GM13976 (cell line): ENCODE data around the gene ASPA.

Experiments
- DNase-seq: peaks from one replicate; pipeline ENCODE4 v3.0.0; 2012; ENCODE audit warnings: low spot score
- in situ Hi-C: fragments of 300-500 bp; cut with MboI; formaldehyde crosslinking; loops from one replicate; pipeline ENCODE4 v1.12.0; 2022; ENCODE audit warnings: low sequenced_read_pairs, mixed read lengths, inconsistent platforms; ENCODE audit not compliant: unreplicated experiment
- TF ChIP-seq, protein P1 (sequence below): IDR thresholded peaks from 2 replicates; pipeline ENCODE4 v1.5.1; 2012; ENCODE audit warnings: borderline replicate concordance, mild to moderate bottlenecking; ENCODE audit not compliant: insufficient read depth; ENCODE audit errors: extremely low read depth, missing control alignments, control extremely low read depth

The ASPA gene

DNA sequence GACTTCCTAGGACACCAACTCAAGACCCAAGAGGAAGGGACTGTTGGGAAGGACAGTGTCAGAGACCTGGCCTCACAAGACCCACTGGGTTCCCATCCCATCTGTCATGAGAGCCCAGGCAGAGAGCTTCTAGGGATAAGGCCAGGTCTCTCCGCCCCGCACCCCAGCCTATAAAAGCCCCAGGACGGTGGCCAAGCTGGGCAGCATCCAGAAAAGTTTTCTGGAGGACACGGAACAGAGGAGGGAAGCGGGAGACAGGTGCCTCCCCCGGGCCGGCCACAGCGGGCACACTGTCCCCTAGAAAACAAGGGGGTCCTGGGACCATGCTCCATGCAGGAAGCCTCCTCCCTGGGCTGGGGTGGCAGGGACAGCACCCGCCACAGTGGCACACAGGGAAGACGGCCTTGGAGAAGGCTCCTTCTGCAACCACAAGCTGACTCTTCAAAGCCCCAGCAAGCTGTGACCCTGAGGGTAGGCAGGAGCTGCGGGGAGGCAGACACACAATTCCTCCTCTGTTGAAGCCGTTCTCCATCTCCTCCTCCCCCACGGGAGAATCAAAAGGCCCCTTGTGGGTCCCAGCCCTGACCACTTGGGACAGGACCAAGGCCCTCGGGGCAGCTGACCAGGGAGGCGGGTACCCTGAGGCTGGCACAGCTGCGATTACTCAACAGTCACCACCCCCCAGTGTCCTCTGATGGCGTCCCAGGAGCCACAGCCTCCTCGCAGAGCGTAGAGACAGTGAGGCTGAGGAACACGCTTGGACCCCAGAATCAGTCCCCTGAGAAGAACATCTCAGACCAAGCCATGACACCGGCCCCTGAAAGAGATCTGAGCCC is 55.7 kb downstream of the ASPA start:
- no peak for DNase-seq
- in situ Hi-C loops: no loop called here
- TF ChIP-seq, protein P1, sequence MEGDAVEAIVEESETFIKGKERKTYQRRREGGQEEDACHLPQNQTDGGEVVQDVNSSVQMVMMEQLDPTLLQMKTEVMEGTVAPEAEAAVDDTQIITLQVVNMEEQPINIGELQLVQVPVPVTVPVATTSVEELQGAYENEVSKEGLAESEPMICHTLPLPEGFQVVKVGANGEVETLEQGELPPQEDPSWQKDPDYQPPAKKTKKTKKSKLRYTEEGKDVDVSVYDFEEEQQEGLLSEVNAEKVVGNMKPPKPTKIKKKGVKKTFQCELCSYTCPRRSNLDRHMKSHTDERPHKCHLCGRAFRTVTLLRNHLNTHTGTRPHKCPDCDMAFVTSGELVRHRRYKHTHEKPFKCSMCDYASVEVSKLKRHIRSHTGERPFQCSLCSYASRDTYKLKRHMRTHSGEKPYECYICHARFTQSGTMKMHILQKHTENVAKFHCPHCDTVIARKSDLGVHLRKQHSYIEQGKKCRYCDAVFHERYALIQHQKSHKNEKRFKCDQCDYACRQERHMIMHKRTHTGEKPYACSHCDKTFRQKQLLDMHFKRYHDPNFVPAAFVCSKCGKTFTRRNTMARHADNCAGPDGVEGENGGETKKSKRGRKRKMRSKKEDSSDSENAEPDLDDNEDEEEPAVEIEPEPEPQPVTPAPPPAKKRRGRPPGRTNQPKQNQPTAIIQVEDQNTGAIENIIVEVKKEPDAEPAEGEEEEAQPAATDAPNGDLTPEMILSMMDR: no peak

DNA sequence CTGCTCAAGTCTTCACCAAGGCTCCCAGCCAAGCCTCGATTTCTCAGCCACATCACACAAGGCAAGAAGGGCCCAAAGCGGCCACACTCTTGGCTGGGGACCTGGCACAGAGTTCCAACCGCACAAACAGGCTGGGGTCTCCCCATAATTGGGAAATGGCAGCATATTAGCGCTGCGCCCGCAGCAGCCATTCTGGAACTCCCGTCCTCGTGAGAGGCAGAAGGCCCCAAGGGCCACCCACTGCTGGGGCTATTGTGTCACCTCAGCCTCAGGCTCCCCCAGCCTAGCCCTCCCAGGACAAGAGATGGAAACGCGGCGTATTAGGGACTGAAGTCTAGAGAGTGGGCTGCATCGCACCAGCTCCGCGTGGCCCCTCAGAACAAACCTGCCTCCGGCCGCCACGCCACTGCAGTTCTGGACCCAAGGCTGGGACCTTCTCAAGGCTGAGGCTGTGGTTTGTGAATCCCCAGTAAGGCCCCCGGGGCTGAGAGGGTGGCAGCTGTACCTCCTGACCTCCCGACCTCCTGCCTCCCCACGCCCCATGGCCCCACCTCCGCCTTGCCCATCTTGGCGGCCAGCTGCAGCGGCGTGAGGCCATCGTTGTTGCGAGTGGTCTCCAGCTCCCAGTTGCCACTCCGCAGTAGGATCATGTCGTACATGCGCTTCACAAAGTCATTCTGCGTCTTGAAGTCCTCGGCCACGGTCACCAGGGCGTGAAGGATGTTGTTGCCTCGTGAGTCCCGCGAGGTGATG is 56.5 kb downstream of the ASPA start:
- TF ChIP-seq, protein P1: no peak
- no peak for DNase-seq
- in situ Hi-C loops: no loop called here

DNA sequence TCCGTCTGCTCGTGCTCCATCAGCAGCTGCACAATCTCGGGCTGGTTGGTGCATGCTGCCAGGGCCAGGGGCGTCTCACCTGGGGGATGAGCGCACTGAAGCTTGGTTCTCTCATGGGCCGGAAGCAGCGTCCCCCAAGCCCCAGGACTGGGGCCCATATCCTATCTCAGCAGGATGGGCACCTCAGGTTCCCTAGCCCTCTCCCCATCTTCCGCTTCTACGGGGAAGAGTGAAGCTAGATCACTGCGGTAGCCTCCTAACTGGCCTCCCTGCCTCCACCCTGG is 57.0 kb downstream of the ASPA start:
- in situ Hi-C loops: no loop called here
- no peak for DNase-seq
- TF ChIP-seq, protein P1: no peak

DNA sequence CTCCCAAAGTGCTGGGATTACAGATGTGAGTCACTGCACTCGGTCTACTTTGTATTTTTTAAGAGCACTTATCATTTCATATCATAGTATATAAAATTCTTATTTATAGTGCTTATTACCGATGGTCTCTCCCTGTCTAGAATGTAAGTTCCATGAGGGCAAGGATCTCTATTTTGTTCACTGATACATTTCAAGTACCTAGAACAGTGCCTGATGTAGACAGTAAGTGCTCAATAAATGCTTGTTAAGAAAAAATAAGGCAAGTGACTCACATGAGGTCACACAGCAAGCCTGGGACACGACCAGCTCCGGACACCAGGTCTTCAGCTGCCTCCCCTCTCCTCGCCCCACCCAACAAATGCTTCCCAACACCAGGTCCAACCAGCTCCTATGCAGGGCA is 58.0 kb downstream of the ASPA start:
- no peak for DNase-seq
- in situ Hi-C loops: no loop called here
- TF ChIP-seq, protein P1: no peak

DNA sequence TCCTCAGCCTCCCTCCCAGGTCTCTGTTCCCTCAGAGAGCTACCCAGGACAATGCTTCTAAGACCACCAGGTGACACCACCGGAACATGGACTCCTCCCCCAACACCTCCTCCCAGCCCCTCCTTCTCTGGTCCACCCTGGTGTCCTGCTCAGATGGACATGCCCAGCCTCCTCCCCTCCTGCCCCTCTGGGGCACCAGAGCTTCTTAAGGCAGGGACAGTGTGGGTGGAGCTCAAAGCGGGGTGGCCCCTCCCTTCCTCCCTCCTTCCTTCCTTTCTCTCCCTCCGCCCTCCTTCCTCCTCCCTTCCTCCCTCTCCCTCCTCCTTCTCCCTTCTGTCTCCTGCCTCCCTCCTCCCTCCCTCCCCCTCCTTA is 59.1 kb downstream of the ASPA start:
- in situ Hi-C loops: no loop called here
- peak; percentile 67 for DNase-seq
- TF ChIP-seq, protein P1: no peak

DNA sequence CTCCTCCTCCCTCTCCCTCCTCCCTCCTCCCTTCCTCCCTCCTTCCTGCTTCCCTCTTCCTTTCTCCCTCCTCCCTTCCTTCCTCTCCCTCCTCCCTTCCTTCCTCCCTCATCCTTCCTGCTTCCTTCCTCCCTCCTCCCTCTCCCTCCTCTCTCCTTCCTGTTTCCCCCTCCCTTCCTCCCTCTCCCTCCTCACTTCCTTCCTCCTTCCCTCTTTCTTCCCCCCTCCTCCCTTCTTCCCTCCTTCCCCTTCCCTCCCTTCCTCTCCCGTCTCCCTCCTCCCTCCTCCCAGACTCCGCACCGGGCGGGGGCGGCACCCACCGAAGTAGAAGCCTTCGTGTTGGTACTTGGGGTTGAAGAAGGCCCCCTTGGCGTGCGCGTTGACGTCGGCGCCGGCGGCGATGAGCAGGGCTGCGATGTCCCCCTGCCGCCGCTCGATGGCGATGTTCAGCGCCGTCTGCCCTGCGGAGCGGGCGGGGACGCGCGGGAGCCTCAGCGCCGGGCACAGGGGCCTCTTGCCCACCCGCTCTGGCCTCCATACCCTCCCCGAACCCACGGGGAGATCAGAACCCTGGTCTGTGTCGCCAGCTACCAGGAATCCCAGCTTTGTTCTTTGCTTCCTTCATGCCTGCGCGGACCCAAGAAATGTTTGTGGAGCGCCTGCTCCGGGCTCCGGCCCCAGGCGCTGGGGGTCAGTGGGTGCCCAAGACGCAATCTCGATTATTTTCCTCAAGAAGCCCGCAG is 59.6 kb downstream of the ASPA start:
- TF ChIP-seq, protein P1: peak; percentile 94
- in situ Hi-C loops: no loop called here
- peak; percentile 93 for DNase-seq
